Sigmoid colon (tissue), 4 donors: ENCODE data around the gene CRISPLD2.

Experiments
- POLR2A ChIP-seq, 2 donors: fragments of 450-650 bp; IDR thresholded peaks; one replicate each; pipeline ENCODE4 v1.6.1; 2016; ENCODE audit warnings: antibody characterized with exemption in 2 of 2, mild to moderate bottlenecking in 2 of 2, moderate library complexity in 2 of 2
- POLR2AphosphoS5 ChIP-seq, 4 donors: sonication (generic); formaldehyde crosslinking; IDR thresholded peaks; one replicate each; pipeline ENCODE4 v1.6.1; 2017; ENCODE audit warnings: antibody characterized with exemption in 4 of 4

GRCh38 chr16:84881702-84882521, 62.1 kb downstream of the CRISPLD2 start:
- TF ChIP-seq POLR2AphosphoS5 (IDR thresholded peaks at IDR 0.05) = peak in 3 of 4 donors; percentile 39 to 72 (median 58)
- no peak for TF ChIP-seq POLR2A (IDR thresholded peaks at IDR 0.05)
